T-helper 17 cell (primary cell): ENCODE data around the gene RIN3. TPM values are rescaled to one million over a fixed set of nuclear protein-coding genes. Genes with fewer than 3 reads are reported as not detected.

Experiments used
- ATAC-seq: fragments of 150-1000 bp; cut with Tn5 transposase; 2 replicates; pipeline ENCODE4 v1.10.0; 2021; ENCODE audit warnings: mild to moderate bottlenecking, moderate library complexity
- DNase-seq, 3 donors: peaks; one replicate each; pipeline versions ENCODE4 v3.0.0 to v3.0.0-alpha.2; 2020 to 2021
- H3K9me3 ChIP-seq: one replicate; pipeline ENCODE4 v1.7.0; 2013; ENCODE audit warnings: low read length, mild to moderate bottlenecking; ENCODE audit not compliant: control insufficient read depth, poor library complexity, severe bottlenecking
- H3K27ac Mint-ChIP-seq: one replicate; pipeline ENCODE4 v1.8.0; 2022; ENCODE audit warnings: mild to moderate bottlenecking, moderate library complexity, mixed read lengths
- H3K27me3 Mint-ChIP-seq: one replicate; pipeline ENCODE4 v1.8.0; 2022; ENCODE audit warnings: mixed read lengths
- H3K36me3 Mint-ChIP-seq: one replicate; pipeline ENCODE4 v1.8.0; 2022; ENCODE audit warnings: low read depth, mixed read lengths
- H3K4me1 Mint-ChIP-seq: one replicate; pipeline ENCODE4 v1.8.0; 2022; ENCODE audit warnings: mild to moderate bottlenecking, mixed read lengths
- H3K4me3 Mint-ChIP-seq: one replicate; pipeline ENCODE4 v1.8.0; 2022; ENCODE audit warnings: mild to moderate bottlenecking, moderate library complexity, mixed read lengths
- total RNA-seq, 4 donors: library from RNA in 2 of 4; stranded (reverse) in 2 of 4; gene quantifications; one replicate each; pipeline ENCODE4 v1.2.3 and lab custom pipeline; 2022 to 2026

RIN3 gene
- total RNA-seq, 2 donors from 2014 or later = 49.3 to 70.0 TPM

DNA sequence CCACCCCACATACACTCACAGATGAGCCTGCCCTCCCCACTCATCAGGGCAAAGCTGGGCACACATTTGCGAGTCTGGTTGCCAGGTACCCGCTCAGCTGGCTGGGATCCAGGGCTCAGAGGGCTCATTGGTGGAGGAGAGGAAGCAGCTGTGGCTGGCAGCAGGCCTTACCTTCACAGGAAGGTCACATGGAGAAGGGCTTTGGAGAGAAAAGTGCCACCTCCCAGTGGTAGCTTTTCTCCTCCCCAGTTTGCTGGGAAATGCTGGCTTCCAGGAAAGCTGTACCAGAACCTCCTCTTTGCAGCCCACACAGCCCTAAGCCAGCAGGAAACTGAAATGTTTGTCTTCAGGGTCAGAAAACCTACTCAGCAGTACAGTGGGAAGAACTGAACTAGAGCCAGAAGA, 179.2 kb downstream of the RIN3 start:
- H3K27ac Mint-ChIP-seq = peak overlapping the region; percentile 84
- DNase-seq = peak in 1 of 3 donors; percentile 22
- no peaks in the 10 kb centered on the region for H3K9me3 ChIP-seq
- H3K36me3 Mint-ChIP-seq = no peaks in the 10 kb centered on the region
- peak; percentile 72 for ATAC-seq
- H3K27me3 Mint-ChIP-seq = peaks cover 14% of the 10 kb centered on the region
- no peak overlapping the region for H3K4me3 Mint-ChIP-seq
- H3K4me1 Mint-ChIP-seq = peaks cover 26% of the 10 kb centered on the region

DNA sequence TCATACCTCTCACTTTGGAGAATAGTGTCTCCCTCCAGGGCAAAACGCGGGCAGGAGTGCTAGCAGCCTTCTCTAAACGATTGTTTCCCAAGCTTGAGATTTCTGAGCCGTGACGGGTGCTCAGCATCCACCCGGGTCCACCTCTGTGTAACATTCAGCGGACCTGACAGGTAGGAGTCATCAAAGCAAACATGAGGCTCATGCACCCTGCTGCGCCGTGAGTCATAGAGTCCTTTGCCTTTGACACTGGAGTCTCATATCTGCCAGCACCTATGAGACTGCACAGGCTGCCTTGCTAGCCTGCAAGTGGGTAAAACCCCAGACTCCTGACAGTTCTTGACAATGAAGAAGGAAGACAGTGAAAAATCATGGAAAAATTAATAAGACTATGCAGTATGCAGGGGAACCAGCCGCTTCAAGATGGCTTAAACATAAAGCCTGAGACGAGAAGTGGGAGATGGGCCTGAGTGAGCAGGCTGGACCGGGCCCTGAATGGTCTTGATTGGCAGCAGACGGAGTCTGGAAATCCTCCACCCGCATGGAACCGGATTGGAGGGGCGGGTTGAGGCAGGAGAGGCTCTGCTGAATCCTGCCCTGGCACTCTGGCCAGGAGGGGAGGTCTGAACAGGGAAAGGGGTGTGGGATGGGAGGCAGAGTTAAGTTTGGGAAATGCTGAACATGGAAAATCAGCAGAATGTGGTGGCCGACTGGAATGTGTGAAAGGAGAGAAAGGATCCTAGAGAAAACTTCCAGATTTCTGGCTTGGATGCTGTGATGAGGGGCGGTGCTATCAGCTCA, 180.6 kb downstream of the RIN3 start:
- Mint-ChIP-seq H3K4me1 (peaks cover 26% of the 10 kb centered on the region), H3K27me3 (peaks cover 14% of the 10 kb centered on the region), H3K36me3 (no peaks in the 10 kb centered on the region), H3K4me3 (no peak overlapping the region), H3K27ac (peak overlapping the region; percentile 84)
- no peaks in the 10 kb centered on the region for H3K9me3 ChIP-seq
- ATAC-seq = no peak
- no peak for DNase-seq

DNA sequence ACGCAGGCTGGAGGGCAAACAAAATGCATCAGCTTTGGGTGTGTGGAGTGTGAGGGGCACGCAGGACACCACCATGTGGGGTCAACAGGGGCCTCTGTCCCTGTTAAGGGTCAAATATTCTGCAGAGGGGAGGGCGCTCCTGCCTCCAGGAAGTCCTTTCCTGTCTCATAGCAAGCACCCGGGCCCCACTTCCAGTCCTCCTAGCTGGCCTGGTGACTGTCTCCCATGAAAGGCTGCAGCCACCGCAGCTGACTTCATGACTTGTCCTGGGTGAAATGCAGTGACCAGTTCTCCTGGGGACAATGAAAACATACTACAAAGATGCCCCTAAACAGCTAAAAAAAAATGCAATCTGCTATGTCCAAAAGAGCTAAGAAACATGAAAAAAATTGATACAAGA, 181.2 kb downstream of the RIN3 start:
- no peak for DNase-seq
- no peak for ATAC-seq
- Mint-ChIP-seq H3K27ac (no peak overlapping the region), H3K4me1 (peaks cover 26% of the 10 kb centered on the region), H3K4me3 (no peak overlapping the region), H3K27me3 (peaks cover 14% of the 10 kb centered on the region), H3K36me3 (no peaks in the 10 kb centered on the region)
- no peaks in the 10 kb centered on the region for H3K9me3 ChIP-seq

DNA sequence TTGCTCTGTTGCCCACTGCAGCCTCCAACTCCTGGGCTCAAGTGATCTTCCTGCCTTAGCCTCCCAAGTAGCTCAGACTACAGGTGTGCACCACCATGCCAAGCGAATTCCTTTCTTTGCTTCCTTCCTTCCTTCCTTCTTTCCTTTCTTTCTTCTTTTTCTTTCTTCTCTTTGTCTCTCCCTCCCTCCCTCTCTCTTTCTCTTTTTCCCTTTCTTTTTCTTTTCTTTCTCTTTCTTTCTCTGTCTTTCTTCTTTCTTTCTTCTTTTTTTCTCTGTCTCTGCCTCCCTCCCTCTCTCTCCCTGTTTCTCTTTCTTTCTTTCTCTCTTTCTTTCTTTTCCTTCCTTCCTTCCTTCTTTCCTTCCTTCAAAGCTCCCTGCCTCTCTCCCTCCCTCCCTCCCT, 182.0 kb downstream of the RIN3 start:
- Mint-ChIP-seq H3K4me1 (peaks cover 26% of the 10 kb centered on the region), H3K36me3 (no peaks in the 10 kb centered on the region), H3K27me3 (peaks cover 14% of the 10 kb centered on the region), H3K4me3 (no peak overlapping the region), H3K27ac (no peak overlapping the region)
- H3K9me3 ChIP-seq = no peaks in the 10 kb centered on the region
- no peak for DNase-seq
- ATAC-seq = no peak

DNA sequence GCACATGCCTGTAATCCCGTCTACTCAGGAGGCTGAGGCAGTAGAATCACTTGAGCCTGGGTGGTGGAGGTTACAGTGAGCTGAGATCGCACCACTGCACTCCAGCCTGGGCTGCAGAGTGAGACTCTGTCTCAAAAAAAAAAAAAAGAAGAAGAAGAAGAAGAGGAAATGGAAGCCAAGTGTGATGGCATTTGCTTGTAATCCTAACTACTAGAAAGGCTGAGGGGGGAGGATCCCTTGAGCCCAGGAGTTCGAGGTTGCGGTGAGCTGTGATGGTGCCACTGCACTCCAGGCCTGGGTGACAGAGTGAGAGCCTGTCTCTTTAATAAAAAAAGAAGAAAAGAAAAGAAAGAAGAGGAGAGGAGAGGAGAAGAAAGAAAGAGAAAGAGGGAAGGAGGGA, 182.8 kb downstream of the RIN3 start:
- peaks cover 26% of the 10 kb centered on the region for H3K4me1 Mint-ChIP-seq

DNA sequence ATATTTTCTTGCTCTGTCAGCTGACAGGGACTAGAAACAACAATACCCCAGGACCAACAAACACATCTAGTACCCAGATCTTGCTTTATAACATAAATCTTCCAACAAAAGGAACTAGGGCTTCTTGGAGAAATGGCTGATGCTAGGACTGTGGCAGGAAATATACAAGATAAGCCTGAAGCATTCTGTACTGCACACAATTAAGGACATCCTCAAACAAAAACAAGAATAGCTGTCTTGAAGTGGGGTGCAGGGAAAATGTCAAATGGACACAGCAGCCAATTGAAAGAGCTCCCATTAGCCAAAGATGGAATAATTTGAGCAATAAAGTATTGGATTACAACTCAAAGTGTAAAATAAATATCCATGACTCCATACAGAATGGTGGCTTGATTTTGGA, 184.8 kb downstream of the RIN3 start:
- Mint-ChIP-seq H3K4me3 (no peak overlapping the region), H3K36me3 (peaks cover 1% of the 10 kb centered on the region), H3K4me1 (peaks cover 11% of the 10 kb centered on the region), H3K27me3 (peaks cover 25% of the 10 kb centered on the region), H3K27ac (no peak overlapping the region)
- H3K9me3 ChIP-seq = no peaks in the 10 kb centered on the region
- DNase-seq (no peak), ATAC-seq (no peak)

More for the DNA sequence above, 182.8 kb downstream of the RIN3 start:
- peaks cover 14% of the 10 kb centered on the region for H3K27me3 Mint-ChIP-seq
- DNase-seq (no peak), ATAC-seq (no peak)
- no peaks in the 10 kb centered on the region for H3K36me3 Mint-ChIP-seq
- H3K4me3 Mint-ChIP-seq = no peak overlapping the region
- no peaks in the 10 kb centered on the region for H3K9me3 ChIP-seq
- no peak overlapping the region for H3K27ac Mint-ChIP-seq

DNA sequence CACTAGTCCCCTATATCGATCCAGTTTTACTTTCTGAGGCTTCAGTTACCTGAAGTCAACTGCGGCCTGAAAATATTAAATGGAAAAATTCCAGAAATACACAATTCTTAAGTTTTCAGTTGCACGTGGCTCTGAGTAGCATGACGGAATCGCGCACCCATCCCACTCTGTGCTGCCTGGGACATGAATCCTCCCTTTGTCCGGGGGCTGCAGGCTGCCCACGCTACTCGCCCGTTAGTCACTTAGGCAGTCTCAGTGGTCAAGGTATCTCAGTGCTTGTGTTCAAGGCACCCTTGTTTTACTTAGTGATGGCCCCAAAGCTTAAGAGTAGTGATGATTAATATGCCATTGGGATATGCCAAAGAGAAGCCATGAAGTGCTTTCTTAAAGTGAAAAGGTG, 188.2 kb downstream of the RIN3 start:
- H3K4me3 Mint-ChIP-seq = no peak overlapping the region
- H3K9me3 ChIP-seq = no peaks in the 10 kb centered on the region
- H3K4me1 Mint-ChIP-seq = peaks cover 3% of the 10 kb centered on the region
- H3K27ac Mint-ChIP-seq = no peak overlapping the region
- no peak for DNase-seq
- ATAC-seq = no peak
- H3K27me3 Mint-ChIP-seq = peaks cover 24% of the 10 kb centered on the region
- H3K36me3 Mint-ChIP-seq = peaks cover 3% of the 10 kb centered on the region

DNA sequence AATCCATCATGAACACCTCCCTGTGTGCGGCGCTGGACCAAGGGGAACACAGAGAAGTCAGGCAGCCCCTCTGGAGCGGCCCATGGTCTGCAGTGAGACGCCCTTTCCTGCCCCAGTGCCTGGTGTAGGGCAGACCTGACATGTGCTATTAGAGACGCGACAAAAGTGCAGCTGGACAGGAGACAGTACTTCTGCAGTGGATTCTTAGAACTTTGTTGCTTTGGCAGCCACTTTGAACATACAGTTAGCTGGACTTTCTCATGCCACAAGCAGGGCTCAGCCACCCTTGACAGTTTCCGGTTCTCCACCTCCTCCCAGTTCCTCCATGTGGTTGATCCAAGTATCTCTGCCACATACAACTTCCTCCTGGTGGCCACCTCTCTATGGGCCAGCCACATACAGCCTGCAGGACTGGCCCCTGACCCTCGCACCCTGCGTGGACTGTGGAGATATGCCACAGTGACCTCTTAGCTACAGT, 188.9 kb downstream of the RIN3 start:
- no peak for ATAC-seq
- H3K27me3 Mint-ChIP-seq = peaks cover 24% of the 10 kb centered on the region

DNA sequence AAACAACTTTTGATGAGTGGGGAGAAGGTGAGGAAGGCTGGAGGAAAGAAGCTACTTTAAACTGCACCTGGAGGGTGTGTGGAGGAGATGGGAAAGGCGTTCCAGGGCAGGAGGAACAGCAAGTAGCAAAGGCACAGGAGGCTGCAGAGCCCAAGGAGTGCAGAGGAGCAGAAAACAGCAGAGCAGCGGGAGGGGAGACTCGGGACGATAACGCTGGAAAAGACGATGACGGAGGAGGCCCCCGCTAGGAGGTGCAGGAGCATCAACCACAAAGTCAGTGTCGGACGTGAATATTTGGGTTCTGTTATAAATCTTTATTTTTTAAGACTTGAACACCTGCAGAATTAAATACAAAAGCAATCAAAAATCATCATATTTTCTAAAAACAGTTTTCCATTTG, 189.9 kb downstream of the RIN3 start:
- ATAC-seq (no peak), DNase-seq (no peak)
- no peaks in the 10 kb centered on the region for H3K4me1 Mint-ChIP-seq
- H3K27me3 Mint-ChIP-seq = peaks cover 24% of the 10 kb centered on the region
- H3K36me3 Mint-ChIP-seq = peaks cover 3% of the 10 kb centered on the region
- no peaks in the 10 kb centered on the region for H3K9me3 ChIP-seq
- H3K4me3 Mint-ChIP-seq = peak overlapping the region; percentile 61
- H3K27ac Mint-ChIP-seq = no peak overlapping the region

More for the DNA sequence above, 188.9 kb downstream of the RIN3 start:
- H3K9me3 ChIP-seq = no peaks in the 10 kb centered on the region
- Mint-ChIP-seq H3K4me3 (peak overlapping the region; percentile 67), H3K4me1 (no peaks in the 10 kb centered on the region), H3K36me3 (peaks cover 3% of the 10 kb centered on the region), H3K27ac (no peak overlapping the region)
- DNase-seq = no peak

DNA sequence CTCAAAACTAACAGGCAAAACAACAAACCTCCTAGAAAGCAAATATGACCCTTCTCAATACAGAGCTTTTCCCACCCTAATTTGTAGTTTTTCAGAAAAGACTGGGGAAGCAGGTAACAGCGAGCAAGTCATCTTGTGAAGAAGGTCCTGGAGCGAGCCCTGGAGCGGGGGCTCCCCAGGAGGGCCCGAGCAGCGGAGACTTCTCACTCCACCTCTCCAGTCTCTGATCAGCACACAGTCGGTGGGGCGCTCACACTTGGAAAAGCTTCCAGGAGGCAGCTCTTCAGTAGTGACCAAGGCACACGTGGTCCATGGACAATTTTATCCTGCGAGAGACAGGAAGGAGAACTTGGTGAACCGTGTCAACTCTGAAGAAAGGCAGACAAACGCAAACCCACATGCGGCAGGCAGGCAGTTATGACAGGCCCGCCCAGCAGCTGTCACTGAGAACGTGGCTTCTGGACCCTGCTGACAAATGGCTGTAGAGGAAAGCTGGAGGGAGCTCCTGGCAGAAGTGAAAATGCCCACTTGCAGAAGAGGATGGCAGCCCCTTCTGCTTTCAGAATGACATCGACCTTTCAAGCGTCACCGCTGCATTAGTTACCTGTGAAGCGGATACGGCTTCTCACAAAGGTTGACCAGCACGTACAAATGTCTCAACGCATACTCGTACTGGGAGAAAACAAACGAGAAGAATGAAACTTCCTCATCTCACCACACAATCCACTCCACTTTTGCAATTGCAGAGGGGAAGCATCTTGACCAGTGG, 190.6 kb downstream of the RIN3 start:
- H3K9me3 ChIP-seq = no peaks in the 10 kb centered on the region
- peak overlapping the region; percentile 9 for H3K27ac Mint-ChIP-seq
- H3K4me3 Mint-ChIP-seq = no peak overlapping the region
- H3K27me3 Mint-ChIP-seq = peaks cover 24% of the 10 kb centered on the region
- H3K4me1 Mint-ChIP-seq = no peaks in the 10 kb centered on the region
- H3K36me3 Mint-ChIP-seq = peaks cover 3% of the 10 kb centered on the region
- ATAC-seq (peak; percentile 80), DNase-seq (no peak)

DNA sequence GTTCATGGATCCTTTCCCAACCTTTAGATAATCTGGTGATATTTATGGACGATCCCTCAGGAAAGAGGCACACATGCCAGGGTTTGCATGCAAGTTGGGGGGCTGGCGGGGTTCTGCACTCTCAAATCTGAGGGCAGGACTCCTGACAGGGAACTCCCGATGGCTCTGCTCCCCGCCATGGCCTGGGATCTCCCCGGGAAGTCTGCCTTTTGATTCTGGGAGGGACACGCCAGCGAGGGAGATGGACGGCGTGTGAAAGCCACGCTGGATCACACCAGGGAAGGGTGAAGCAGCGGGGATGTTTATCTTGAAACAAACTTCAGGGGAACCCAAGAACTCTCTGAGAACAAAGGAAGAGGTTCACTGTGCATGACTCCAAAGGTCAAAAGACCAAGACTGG, 191.2 kb downstream of the RIN3 start:
- DNase-seq (no peak), ATAC-seq (no peak)
- Mint-ChIP-seq H3K4me3 (no peak overlapping the region), H3K4me1 (peaks cover 2% of the 10 kb centered on the region), H3K36me3 (peaks cover 3% of the 10 kb centered on the region), H3K27me3 (peaks cover 24% of the 10 kb centered on the region), H3K27ac (peak overlapping the region; percentile 9)
- no peaks in the 10 kb centered on the region for H3K9me3 ChIP-seq

DNA sequence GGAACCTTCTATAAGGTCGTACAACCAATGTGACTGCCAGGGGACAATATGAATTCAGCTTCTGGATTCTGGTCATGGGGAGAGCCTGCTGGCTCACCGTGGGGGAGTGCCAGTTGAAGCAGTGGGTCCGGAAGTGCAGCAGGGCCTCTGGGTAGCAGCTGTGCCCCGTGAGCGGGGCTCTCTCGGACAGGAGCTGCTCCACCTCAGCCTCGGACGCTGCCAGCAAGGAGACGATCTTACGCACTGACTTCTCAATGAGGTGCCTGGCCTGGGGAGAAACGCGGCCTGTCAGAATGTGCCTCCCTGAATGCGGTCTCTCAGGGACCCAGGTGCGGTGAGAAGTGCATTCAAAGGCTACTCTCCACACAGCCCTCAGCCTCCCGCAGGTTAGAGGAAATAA, 192.8 kb downstream of the RIN3 start:
- DNase-seq (no peak), ATAC-seq (no peak)
- H3K27me3 Mint-ChIP-seq = peaks cover 24% of the 10 kb centered on the region
- H3K4me3 Mint-ChIP-seq = no peak overlapping the region
- no peaks in the 10 kb centered on the region for H3K9me3 ChIP-seq
- H3K4me1 Mint-ChIP-seq = peaks cover 2% of the 10 kb centered on the region
- no peak overlapping the region for H3K27ac Mint-ChIP-seq
- peaks cover 7% of the 10 kb centered on the region for H3K36me3 Mint-ChIP-seq

DNA sequence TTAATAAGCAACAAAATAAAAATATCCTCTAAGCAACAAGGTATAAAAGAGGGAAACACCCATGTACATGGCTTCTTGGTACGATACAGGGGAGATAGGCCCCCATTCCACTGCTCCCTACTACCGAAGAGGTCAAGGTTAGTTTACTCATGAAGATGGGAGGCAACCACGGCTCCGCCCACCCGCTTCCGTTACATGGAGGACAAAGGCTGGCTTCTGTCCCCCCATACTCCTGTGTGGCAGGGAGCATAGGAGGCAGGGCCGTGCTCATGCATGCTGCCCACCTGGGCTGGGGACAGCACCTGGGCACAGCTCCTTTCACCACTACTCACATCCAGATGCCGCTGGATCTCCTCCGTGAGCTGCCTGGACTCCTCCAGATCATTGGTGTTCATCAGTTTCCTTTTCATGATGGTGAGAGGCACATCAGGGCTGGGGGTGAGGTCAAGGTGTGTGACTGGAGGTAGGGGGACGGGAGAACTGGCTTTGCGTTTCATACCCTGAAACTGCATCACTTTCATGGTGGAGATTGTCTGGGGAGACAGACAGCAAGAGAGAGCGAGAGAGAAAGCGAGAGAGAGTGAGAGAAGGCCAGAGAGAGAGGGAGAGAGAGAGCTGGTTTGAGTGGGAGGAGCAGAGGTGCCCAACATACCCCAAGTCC, 195.9 kb downstream of the RIN3 start:
- Mint-ChIP-seq H3K27me3 (peaks cover 6% of the 10 kb centered on the region), H3K36me3 (peaks cover 4% of the 10 kb centered on the region)

More for the DNA sequence above, 195.9 kb downstream of the RIN3 start:
- Mint-ChIP-seq H3K4me3 (no peak overlapping the region), H3K4me1 (peaks cover 2% of the 10 kb centered on the region), H3K27ac (no peak overlapping the region)
- ATAC-seq (no peak), DNase-seq (no peak)
- no peaks in the 10 kb centered on the region for H3K9me3 ChIP-seq
